ENCODE measurements around the gene SNAI1.

The SNAI1 gene

DNA sequence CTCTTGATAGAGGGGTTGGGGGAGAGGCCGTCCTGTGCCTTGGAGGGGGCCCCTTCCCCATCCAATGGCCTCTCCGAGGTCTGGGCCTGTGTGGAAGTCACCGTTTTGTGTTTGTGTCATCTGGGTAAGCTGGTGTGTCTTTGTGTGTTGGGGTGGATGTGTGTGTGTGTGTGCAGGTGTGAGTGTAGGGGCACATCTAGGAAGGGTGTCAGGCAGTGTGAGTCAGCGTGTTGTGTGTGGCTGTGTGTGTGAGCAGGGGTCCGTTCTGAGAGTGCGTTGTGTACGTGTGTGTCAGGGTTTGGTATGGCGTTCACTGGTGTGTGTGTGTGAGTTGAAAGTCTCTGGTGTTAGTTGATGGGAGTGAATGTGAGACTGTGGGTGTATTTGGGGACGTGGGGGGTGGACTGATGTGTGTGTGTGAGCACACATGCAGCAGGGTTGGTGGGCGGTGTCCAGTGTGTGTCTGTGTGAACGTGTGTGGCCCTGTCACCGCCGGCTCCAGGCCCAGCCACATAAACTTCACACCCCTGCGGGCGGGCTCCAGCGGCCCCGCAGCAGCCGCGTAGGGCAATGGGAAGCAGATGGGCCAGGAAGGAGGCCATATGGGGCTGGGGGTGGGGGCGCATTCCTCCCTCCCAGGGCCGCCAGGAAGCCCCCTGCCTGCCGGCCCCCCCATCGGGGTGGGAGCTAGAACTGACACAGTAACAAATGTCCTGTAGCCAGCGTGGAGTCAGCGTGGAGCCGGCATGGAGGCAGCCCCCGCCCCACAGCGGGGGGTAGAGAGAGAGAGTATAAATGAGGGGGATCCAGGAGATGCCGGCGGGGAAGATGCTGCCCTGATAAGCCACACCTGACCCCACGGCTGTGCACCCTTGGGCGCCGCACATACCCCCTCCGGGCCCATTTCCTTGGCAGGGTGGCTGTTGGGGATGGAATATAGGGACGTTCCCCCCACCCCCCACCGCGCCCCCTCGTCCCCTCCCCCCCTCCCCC is 32.1 kb downstream of the SNAI1 start:
- peak; percentile 52 for DNase-seq

DNA sequence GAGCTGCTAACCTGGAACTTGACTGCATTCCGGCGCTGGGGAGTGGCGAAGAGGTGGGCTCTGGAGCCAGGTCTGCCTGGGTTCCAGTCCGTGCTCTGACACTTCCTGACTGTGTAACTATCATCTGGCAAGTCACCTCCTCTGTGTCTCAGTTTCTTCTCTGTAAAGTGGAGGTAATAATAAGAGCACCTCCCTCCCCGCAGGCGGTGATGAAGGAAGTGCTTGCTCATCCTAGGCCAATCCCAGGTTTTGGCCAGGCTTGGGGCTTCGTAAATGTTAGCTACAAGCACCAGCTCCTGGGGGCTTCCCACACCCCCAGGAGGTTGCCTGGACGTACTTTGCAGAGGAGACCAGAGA is 32.8 kb downstream of the SNAI1 start:
- DNase-seq: no peak

DNA sequence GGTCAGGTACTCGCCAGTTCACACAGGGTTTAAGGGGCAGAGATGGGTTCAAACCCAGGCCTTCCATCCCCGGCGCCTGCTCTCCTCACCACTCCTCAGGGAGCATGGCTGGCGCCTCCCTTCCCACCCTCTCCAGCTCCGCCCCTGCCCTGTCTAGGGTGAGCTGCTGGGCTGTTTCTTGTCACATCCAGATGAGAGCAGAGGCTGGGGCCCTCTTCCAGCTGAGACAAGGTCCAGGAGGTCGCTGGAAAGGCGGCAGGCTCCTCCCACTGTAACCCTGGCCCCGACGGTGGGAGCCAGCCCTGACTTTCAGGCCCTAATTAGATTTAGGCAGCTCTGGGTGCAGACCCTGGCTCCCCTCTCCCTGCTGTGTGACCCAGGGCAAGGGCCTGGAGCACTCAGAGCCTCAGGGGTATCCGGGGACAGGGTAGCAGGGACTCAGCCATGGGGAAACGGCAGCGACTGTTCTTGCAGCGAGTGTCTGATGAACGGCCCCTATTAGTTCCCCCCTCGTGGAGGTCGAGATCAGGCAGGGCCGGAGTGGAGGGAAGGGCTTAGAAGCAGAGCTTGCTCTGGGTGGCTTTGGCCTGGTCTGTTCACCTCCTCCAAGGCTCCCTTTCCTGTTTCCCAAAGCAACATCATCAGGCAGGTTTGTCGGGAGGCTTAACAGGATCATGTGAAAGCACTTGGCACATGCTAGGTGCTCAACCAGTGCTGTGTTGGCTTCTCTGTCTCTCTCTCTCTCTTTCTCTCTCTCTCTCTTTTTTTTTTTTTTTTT is 33.4 kb downstream of the SNAI1 start:
- DNase-seq: no peak

DNA sequence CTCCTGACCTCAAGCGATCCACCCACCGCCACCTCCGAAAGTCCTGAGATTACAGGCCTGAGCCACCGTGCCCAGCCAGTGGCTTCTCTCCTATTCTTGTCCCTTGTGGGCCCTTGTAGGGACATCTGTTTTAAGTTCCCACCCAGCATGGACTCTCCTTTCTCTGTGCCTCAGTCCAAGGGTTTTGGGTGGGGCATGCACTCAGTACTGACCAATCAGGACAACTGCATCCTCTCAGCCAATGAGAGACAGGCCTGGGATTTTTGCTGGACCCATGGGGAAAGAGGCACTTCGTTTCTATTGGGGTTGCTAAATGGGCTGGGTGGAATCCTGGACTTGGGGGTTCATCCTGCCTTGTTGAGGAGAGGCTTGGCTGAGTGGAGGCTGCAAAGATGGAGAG is 34.4 kb downstream of the SNAI1 start:
- no peak for DNase-seq

DNA sequence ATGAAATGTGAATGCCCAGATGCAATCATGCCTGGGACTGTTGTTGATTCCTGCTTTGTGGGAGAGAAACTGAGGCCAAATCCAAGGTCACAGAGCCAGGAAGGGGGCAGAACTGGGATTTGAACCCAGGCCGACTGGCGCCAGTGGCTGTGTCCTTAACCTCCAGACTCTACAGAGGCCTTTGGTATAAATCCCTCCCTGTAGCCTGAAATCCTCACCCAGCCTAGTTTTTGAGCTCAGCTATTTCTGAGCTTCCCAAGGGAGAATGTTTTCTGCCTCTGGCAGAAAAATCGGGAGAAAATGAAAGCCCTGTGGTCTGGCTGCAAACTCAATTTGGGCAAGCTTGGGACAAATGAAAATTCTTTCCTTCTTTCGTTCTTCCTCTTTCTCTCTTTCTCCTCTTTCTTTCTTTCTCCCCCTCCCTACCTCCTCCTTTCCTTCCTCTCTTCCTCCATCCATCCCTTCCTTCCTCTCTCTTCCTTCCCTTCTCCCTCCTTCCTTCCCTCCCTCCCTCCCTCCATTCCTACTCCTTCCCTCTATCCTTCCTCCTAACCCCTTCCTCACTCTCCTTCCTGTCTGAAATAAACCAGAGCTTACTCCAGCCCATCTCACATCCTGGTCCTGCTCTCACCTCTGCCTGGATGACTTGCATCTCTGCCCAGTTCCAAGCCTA is 34.9 kb downstream of the SNAI1 start:
- DNase-seq: no peak

DNA sequence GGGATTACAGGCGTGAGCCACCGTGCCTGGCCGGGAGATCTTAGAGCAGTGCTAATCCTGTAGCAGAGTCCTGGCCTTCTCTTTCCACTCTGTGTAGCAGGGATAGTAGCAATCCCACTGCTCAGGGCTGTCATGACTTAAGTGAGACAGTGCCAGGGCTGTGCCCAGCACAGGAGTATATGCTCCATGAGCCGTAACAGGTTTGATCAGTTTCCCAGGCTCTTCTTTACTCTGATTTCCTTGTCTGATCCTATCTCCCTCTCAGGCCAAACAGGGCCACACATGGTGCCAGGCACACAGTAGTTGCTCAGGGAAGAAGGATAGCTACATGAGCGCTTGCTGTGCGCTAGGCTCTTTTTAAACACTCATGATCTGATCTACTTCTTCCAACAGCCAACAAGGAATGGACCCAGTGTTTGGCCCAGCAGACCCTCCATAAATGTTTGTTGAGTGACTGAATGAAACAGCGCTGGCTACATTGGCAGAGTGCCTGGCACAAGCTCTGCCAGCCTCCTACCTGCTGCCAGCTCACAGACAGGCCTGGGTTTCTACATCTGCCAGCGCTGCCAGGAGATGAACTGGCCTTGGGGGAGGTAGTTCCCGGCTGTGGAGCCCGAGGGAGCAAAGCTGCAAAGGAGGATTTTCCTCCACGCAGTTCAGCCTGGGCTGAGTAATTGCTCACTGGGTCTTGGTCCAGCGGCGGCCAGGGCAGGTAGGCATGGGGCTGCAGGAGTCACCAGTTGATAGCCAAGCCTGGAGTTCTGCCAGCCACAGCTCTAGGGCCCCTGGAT is 36.9 kb downstream of the SNAI1 start:
- no peak for DNase-seq

DNA sequence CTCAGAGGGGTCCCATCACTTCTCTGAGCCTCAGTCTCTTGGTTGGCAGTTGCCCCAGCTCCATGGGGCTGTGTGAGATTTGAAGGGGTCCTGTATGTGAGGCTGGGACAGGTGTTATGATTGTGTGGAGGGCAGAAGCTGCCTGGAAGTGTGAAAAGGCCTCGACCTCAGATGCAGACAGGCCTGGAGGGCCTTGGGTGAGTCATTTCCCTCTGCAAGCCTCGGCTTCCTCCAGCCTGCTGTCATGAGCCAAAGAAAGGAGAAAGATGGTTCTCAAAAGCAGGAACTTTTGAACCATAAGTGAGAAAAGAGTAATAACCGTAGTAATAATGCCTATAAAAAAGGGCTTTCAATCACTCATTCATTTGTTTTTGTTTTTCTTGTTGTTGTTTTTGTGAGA is 37.5 kb downstream of the SNAI1 start:
- no peak for DNase-seq

DNA sequence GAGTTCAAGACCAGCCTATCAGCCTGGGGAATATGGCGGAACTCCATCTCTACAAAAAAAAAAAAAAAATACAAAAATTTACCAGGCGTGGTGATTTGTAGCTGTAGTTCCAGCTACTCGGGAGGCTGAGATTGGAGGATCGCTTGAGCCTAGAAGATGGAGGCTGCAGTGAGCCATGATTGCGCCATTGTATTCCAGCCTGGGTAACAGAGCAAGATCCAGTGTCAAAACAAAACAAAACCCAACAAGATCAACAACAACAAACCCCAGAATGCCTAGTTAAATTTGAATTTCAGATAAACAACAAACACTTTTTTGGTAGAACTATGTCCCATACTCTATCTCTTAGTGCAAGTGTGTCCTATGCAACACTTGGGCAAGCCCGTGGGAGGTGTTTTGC is 39.9 kb downstream of the SNAI1 start:
- DNase-seq: no peak

DNA sequence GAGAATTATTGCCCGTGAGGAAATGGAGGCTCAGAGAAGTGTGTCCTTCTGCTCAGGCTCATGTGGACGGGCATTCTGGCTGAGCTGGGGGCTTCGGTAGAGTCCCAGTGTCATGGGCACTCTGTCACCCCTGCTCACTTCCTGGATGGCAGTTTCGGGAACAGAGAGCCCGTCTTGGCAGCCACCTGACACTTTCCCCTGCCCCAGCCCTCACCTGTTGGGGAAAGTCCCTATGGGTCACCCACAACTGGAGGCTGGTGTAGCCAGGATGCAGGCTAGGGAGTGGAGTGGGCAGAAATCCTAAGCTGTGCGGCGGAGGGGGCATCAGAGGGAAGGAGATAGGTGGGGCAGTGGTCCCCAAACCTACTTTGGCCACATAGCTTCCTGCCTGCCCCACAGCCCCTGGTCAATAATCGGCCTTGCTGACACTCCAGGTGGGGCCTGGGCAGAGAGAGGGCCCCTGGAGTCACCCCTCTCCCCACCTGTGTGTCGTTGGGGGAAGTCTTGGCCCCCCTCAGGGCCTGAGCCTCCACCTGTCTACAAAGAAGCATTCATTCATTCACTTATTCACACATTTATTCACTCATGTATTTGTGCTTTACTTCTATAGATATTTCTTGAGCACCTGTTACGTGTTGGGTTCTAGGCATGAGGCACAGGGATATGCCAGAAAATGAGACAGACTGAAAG is 40.5 kb downstream of the SNAI1 start:
- DNase-seq: no peak

DNA sequence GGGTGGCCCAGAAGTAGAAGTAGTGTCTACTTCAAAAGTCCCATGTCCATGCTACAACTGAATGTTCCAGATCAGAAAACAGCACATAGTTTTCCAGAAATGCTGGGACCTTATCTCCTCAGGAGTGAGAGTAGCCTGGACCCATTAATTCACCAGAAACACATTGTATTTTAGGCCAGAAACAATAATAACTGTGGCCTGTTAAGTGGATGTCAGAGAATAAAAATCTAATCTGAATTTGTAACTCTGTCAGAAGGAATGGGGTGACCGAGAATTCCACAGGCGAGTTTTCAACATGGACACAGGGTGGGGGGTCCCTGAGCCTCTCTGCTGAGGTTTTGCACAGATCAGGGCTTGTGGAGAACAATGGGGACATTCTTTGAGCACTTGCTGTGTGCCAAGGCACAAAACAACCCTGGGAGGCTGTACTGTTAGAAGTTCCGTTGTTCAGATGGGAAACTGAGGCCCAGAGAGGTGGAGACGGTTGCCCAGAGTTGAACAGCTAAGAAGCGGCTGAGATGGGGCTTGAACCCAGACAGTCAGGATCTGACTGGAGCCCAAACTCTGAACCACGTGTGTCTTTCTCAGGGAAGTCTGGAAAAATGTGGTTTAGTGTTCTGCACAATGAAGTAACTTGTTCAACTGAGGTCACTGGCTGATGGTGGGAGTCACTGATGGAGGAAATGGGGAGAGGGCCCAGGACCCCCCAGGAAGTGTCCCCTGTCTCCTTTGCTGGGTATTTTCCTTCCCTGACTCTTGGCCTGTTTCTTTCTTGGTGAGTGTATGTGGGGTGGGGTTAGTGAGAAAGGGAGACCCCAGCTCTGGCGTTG is 44.2 kb downstream of the SNAI1 start:
- no peak for DNase-seq

DNA sequence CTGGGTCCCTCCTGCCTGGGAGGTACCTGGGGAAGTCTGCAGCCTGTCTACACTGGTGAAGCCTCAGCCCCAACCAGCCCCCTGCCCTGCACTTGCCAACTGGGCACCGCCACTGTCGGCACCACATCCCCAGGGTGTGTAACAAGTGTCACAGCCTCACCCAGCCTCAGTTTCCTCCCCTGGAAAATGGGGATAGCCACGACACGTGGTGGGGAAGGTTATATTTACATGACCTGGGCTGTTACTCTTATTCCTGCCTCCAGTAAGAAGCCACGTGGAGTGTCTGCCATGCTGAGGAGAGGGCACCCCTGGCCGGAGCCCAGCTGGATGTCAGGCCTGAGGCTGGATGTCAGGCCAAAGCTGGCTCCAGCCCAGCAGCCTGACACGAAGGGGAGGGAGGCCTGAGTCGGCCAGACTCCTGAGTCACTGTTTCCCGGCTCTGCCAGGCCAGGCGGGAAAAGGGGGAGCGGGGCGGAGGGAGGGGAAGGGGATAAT is 44.9 kb downstream of the SNAI1 start:
- no peak for DNase-seq

DNA sequence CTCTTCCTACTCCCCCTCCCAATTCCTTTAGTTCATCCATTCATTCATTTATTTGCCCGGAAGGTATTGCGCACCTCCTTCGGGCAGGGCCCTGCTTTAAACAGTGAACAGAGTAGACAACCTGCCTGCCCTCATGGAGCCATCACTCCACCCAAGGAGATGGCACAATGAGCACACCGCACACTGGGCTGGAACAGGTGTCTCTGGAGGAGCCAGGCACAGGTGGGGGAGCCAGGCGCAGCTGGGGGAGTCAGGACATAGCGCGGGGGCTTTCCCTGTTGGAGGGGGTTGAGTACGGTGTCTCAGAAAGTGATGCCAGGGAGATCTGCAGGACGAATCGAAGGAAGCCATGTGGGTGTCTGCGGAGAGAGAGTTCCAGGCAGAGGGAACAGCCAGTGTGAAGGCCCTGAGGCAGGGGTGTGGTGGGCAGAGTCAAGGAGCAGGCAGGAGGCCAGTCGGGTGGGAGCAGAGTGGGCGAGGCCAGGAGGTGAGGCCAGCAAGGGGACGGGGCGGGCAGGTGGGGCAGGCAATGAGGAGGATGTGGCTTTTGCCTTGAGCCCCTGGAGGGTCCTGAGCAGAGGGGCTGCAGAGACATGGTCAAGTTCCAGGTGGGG is 46.4 kb downstream of the SNAI1 start:
- DNase-seq: no peak

DNA sequence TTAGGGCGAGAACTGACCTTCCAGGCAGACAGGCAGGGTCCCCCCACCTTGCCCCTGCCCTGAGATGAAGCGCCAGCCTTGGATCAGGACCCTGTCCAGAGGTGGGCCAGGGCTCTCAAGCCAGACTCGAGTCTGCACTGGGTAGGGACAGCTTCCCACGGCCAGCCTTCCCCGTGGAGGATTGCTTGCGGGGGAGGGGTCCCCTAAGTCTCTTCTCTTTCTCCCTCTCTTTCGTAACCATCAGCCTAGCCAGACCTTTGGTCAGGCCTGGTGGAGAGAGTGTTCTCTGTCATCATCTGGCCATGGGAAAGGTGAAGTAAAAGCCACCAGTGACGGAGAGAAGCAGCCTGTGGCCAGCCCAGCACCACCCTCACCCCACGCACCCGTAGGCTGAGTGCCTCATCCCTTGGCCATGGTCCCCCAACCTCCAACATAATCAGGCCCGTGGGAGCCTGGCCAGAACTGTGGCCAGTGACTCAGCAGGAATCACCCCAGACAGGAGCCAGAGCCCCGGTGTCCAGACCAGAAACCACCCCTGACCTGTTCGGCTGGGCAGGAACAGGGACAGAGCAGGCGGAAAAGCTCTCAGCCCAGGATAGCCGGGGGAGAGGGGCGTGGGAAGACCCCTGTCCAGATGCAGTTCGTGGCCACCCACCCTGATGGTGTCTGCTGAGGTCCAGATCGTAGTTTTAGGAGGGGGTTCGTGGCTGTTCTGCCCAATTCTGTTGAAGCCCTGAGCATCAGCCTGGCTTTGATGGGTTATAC is 47.1 kb downstream of the SNAI1 start:
- DNase-seq: no peak

DNA sequence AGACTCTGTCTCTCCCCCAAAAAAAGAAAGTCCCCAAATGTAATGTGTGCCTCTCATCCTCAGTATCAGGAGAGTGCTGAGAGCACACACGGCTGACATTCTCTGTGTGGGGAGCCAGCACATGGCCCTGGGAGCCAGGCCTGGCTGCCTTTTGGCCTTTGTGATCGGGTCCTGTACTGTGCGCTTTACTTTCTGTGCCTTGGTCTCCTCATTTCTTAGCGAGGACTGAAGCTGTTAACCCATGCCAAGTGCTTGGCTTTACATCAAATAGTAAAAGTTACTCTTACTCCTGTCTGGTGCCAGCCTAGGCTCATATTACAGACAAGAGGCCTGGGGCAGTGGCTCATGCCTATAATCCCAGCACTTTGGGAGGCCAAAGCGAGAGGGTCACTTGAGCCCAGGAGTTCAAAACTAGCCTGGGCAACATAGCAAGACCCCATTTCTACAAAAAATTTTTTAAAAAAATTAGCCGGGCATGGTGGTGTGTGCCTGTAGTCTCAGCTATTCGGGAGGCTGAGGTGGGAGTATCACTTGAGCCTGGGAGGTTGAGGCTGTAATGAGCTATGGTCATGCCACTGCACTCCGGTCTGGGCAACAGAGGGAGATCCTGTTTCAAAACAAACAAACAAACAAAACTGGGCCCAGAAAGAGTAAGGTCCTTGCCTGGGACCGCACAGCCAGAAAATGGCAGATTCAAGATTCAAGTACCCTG is 50.3 kb downstream of the SNAI1 start:
- no peak for DNase-seq

DNA sequence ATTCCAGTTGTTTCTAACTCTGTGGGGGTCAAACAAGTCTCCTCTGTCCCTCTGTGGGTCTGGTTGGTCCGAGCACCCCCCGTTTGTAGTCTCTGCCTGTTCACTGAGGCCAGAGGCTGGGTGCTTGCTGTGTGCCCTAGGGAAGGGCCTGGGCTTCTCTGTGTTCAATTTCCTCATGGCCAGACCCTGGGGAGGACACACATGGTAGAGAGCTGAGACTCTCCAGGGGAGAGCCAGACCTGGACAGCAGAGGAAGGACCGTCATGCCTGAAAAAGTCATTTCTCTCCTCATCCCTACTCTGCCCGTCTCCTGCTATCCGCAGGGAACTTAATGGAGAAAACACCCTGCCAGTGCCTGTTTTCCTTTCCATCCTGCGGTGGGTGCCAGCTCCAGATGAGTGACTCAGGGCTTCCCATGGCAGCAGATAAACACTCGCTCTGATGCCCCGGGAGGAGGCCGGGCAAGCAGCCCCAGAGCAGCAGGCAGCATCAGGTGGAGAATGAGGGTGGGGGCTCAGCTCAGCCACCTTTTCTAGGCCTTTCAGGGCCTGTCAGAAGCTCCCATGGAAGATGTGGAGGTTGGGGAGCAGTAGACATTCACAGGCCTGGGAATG is 51.9 kb downstream of the SNAI1 start:
- DNase-seq: no peak

DNA sequence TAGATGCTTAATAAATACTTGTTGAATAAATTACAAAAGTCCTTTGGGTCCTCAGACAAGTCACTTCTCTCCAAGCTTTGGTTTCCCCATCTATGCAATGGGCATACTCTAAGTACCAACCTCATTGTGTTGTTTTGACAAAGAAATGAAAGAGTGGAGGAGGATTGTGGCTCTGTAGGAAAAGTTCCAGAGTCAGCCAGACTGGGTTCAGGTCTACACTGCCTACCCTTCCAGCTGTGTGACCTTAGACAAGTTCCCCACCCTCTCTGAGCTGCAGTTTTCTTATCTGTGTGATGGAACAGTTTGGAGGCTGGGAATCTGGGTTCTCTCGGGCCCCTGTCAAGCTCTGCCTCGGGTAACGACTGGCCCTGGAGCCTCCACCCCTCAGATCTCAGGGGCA is 53.9 kb downstream of the SNAI1 start:
- DNase-seq: no peak

DNA sequence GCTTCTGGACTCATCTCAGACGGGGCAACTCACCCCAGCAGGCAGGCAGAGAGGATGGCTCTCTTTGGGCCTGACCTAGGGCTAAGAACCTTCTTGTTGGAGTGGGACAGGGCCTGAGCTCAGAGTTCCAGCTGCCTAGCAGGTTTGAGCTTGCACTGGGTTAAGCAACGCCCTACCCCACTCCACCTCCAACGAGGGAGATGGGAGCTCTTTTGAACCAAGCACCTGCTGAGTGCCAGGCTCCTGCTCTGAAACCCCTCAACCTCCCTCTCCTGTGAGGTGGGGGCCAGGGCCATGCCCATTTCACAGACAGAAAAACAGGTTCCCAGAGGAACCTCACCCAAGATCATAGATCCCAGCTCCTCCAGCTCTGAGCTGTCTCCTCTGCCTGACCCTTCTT is 54.3 kb downstream of the SNAI1 start:
- DNase-seq: no peak

DNA sequence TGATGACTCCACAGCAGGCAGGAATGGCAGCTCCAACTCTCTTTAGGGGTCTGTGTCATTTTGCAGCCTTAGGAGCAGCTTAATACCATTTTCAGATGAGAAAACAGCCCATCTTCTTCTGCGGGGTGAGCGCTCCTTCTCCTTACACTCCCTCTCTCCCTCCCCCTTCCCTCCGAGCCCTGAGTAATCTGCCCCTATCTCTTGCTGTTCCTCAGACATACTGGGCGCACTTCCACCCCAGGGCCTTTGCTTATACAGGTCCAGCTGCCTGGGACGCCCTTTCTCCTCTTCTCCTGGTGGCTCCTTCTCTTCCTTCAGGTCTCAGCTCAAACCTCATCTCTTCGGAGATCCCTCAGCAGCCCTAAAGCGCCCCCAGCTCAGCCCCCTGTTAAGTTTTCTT is 54.8 kb downstream of the SNAI1 start:
- DNase-seq: no peak

DNA sequence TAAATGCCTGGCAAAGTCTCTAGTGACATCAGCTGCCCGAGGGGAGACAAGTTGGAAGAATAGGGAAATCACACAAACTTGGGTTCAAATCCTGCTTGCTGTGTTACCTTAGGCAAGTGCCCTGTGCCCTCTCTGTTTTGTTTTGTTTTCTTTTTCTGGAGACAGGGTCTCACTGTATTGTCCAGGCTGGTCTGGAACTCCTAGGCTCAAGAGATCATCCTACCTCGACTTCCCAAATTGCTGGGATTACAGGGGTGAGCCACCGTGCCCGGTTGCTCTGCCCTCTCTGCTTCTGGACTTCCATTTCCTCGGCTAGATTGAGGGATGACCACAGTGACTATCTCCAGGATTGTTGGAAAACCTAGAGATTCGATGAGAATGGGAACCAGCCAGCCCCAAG is 55.4 kb downstream of the SNAI1 start:
- no peak for DNase-seq
